K562 (cell line): ENCODE results near the gene RAE1. TPM values are rescaled to one million over a fixed set of nuclear protein-coding genes. Genes with fewer than 3 reads are reported as not detected.

ENCODE experiments used
- ATAC-seq: fragments of 200-7000 bp; cut with Tn5 transposase; 3 replicates; pipeline ENCODE4 v1.9.1; 2020; ENCODE audit warnings: moderate library complexity
- BruUV-seq: library from RNA; stranded (reverse); fragments of 400-500 nt; replicated peaks from 2 replicates; lab custom pipeline; 2021; lab: Mats Ljungman, UMichigan
- CTCF ChIA-PET: fragments of 300-600 bp; formaldehyde crosslinking; extraction: SDS; loops from one replicate; lab custom pipeline; 2021; ENCODE audit warnings: low intra/inter-chr PET ratio; lab: Yijun Ruan, JAX
- POLR2A ChIA-PET: fragments of 300-600, 350-650 bp; sonication (Branson Sonifier 250); formaldehyde crosslinking; extraction: SDS; loops from one replicate; lab custom pipeline; 2021; ENCODE audit warnings: antibody characterized with exemption, inconsistent platforms; lab: Yijun Ruan, JAX
- DNase-seq, 4 experiments: peaks; one replicate each; pipeline versions ENCODE4 v3.0.0 to v3.0.0-alpha.2; 2011 to 2018; ENCODE audit warnings: low spot score in 3 of 4, mixed read lengths in 3 of 4; ENCODE audit errors: extremely low read depth in 1 of 4
- FAIRE-seq: peaks from 2 replicates; lab custom pipeline; 2011; peaks lifted over from hg19 to GRCh38; lab: Jason Lieb, UNC
- H2AFZ ChIP-seq: 2 replicates; pipeline ENCODE4 v1.6.0; 2011; ENCODE audit warnings: low read depth, low read length, control low read depth, inconsistent platforms
- H3K27ac ChIP-seq: fragments of 200-600 bp; 3 replicates; pipeline ENCODE4 v1.8.0; 2011; ENCODE audit warnings: low read depth, mild to moderate bottlenecking, control low read depth, inconsistent platforms, low read length, moderate library complexity, mixed read lengths; ENCODE audit errors: extremely low read depth
- H3K27me3 ChIP-seq, 2 experiments: fragments of 300-600 bp in 1 of 2; 2 replicates in 1 of 2; 3 replicates in 1 of 2; pipeline versions ENCODE4 v1.6.0 to v1.8.0; 2011; ENCODE audit warnings: inconsistent platforms in 2 of 2, low read length in 2 of 2, mild to moderate bottlenecking in 1 of 2, mixed read lengths in 1 of 2, moderate library complexity in 1 of 2; ENCODE audit not compliant: control insufficient read depth in 2 of 2, insufficient read depth in 2 of 2
- H3K36me3 ChIP-seq: fragments of 300-600 bp; 3 replicates; pipeline ENCODE4 v1.8.0; 2011; ENCODE audit warnings: mild to moderate bottlenecking, low read length, inconsistent platforms; ENCODE audit not compliant: control insufficient read depth, insufficient read depth
- H3K4me1 ChIP-seq, 2 experiments: fragments of 200-600 bp in 1 of 2; replicated peaks in 1 of 2; 2 replicates in 1 of 2; 3 replicates in 1 of 2; pipeline versions ENCODE4 v1.5.1 to v1.8.0; 2011; ENCODE audit warnings: inconsistent platforms in 2 of 2, low read length in 2 of 2, mild to moderate bottlenecking in 1 of 2, mixed read lengths in 1 of 2, moderate library complexity in 1 of 2; ENCODE audit not compliant: control insufficient read depth in 2 of 2, insufficient read depth in 2 of 2
- H3K4me2 ChIP-seq: 2 replicates; pipeline ENCODE4 v1.6.1; 2011; ENCODE audit warnings: low read length, control low read depth, inconsistent platforms, mixed read lengths; ENCODE audit not compliant: insufficient read depth
- H3K4me3 ChIP-seq: fragments of 200-600 bp; sonication (generic), shearing (Covaris generic); 2 replicates; pipeline ENCODE4 v1.5.1; 2016; ENCODE audit warnings: control low read depth, inconsistent platforms
- H3K79me2 ChIP-seq: fragments of 200-600 bp; 3 replicates; pipeline ENCODE4 v1.8.0; 2011; ENCODE audit warnings: low read length, inconsistent platforms; ENCODE audit not compliant: control insufficient read depth, insufficient read depth
- H3K9ac ChIP-seq, 2 experiments: 2 replicates each; pipeline versions ENCODE4 v1.6.0 to v1.6.1; 2011; ENCODE audit warnings: low read depth in 2 of 2, low read length in 2 of 2, control low read depth in 1 of 2, inconsistent platforms in 1 of 2, mild to moderate bottlenecking in 1 of 2, mixed read lengths in 1 of 2; ENCODE audit not compliant: insufficient read depth in 1 of 2
- H3K9me1 ChIP-seq: one replicate; pipeline ENCODE4 v1.6.0; 2011; ENCODE audit warnings: inconsistent platforms, mild to moderate bottlenecking, low read length, moderate library complexity; ENCODE audit not compliant: control insufficient read depth, insufficient read depth
- H3K9me3 ChIP-seq: replicated peaks from 2 replicates; pipeline ENCODE4 v1.5.1; 2011; ENCODE audit warnings: low read depth, low read length, inconsistent platforms; ENCODE audit not compliant: control insufficient read depth, insufficient read depth
- H4K20me1 ChIP-seq: replicated peaks from 2 replicates; pipeline ENCODE4 v1.6.1; 2011; ENCODE audit warnings: low read length, inconsistent platforms, mixed read lengths; ENCODE audit not compliant: control insufficient read depth, insufficient read depth
- ARID1B ChIP-seq: fragments of 450-650 bp; IDR thresholded peaks from 2 replicates; pipeline ENCODE4 v1.6.1; 2016; ENCODE audit warnings: antibody characterized with exemption, mild to moderate bottlenecking, inconsistent platforms
- FOS ChIP-seq: IDR thresholded peaks from 3 replicates; pipeline ENCODE4 v1.6.1; 2011; ENCODE audit not compliant: insufficient read length; ENCODE audit errors: extremely low read depth
- NFIX ChIP-seq: fragments of 250-450 bp; sonication (Bioruptor Pico); IDR thresholded peaks from 2 replicates; pipeline ENCODE4 v1.4.0; 2020; ENCODE audit warnings: low read depth, mild to moderate bottlenecking, moderate library complexity
- POLR2B ChIP-seq: fragments of 450-650 bp; IDR thresholded peaks from 2 replicates; pipeline ENCODE4 v1.6.1; 2018; ENCODE audit warnings: low read depth; ENCODE audit not compliant: partially characterized antibody
- SP1 ChIP-seq: sonication (generic); formaldehyde crosslinking; IDR thresholded peaks from 2 replicates; pipeline ENCODE4 v1.8.1; 2022; ENCODE audit warnings: mild to moderate bottlenecking, missing genetic modification reagents
- SRSF3 ChIP-seq: fragments of 200-400 bp; formaldehyde crosslinking; IDR thresholded peaks from 2 replicates; pipeline ENCODE4 v1.6.1; 2016; ENCODE audit warnings: mild to moderate bottlenecking, low read length, moderate library complexity; ENCODE audit not compliant: insufficient read depth
- TEAD4 ChIP-seq, 2 experiments: sonication (generic) in 1 of 2; formaldehyde crosslinking in 1 of 2; IDR thresholded peaks; 2 replicates each; pipeline versions ENCODE4 v1.6.1 to v1.8.0; 2012 to 2022; ENCODE audit warnings: borderline replicate concordance in 1 of 2, inconsistent platforms in 1 of 2, low read length in 1 of 2, mild to moderate bottlenecking in 1 of 2, missing genetic modification reagents in 1 of 2
- ZKSCAN8 ChIP-seq: fragments of 200-800 bp; sonication (Bioruptor generic); IDR thresholded peaks from 2 replicates; pipeline ENCODE4 v1.6.1; 2016; ENCODE audit warnings: missing genetic modification characterization, missing compliant biosample characterization
- ZNF184 ChIP-seq: sonication (generic); formaldehyde crosslinking; IDR thresholded peaks from 2 replicates; pipeline ENCODE4 v1.5.0; 2020; ENCODE audit warnings: missing genetic modification reagents
- ZNF445 ChIP-seq: fragments of 250-450 bp; sonication (Bioruptor Pico); IDR thresholded peaks from 2 replicates; pipeline ENCODE4 v1.4.0; 2020; ENCODE audit warnings: low read depth, mild to moderate bottlenecking, moderate library complexity
- WGBS: fragments of 100-300 bp; shearing (Covaris generic); methylation state at CpG from one replicate; pipeline ENCODE4 v1.1.6; 2016; ENCODE audit warnings: low coverage, mixed read lengths; ENCODE audit not compliant: insufficient coverage; ENCODE audit errors: missing lambda C conversion rate; 5-methylcytosine and 5-hydroxymethylcytosine counted together
- in situ Hi-C: fragments of 300-500 bp; cut with MboI; formaldehyde crosslinking; loops from 4 replicates; pipeline ENCODE4 v1.15.0; 2018; ENCODE audit warnings: inconsistent platforms, mixed read lengths
- intact Hi-C: fragments of 100-400 bp; cut with micrococcal nuclease; formaldehyde crosslinking; loops from 2 replicates; pipeline ENCODE4 v1.14.2; 2022
- polyA plus RNA-seq, 8 experiments: library from polyadenylated mRNA; depleted of rRNA in 4 of 8; stranded (reverse) in 5 of 8; unstranded in 3 of 8; fragments of >200 nt; fragmentation: Nextera tagmentation in 2 of 8; fragmentation: Illumina TruSeq in 1 of 8; extraction: Ambion mirVana in 2 of 8; extraction: Trizol in 1 of 8; gene quantifications; 2 replicates each; pipeline versions ENCODE4 v1.2.1 to v1.2.3, GENCODE V29; 2011 to 2014; ENCODE audit warnings: inconsistent platforms in 1 of 8, missing spikeins in 1 of 8
- total RNA-seq, 7 experiments: library from RNA; depleted of rRNA in 6 of 7; stranded (reverse); fragments of >200 nt in 6 of 7; fragmentation: Illumina TruSeq in 2 of 7; extraction: Trizol in 2 of 7; gene quantifications; 2 replicates each; pipeline versions ENCODE4 v1.2.1 to v1.2.3, GENCODE V29; 2011 to 2021; ENCODE audit warnings: low replicate concordance in 1 of 7
- TF ChIP-seq, protein P1 (sequence below): fragments of 250-450 bp; sonication (Bioruptor Pico); IDR thresholded peaks from 2 replicates; pipeline ENCODE4 v1.8.0; 2021; ENCODE audit warnings: mild to moderate bottlenecking, moderate library complexity

The RAE1 gene
- total and polyA plus RNA-seq, 9 of the 15 experiments (the other 6 are each of a cell fraction or from before 2014, with no cell fraction given), result 33.7 to 248 (median 77.7) TPM

DNA sequence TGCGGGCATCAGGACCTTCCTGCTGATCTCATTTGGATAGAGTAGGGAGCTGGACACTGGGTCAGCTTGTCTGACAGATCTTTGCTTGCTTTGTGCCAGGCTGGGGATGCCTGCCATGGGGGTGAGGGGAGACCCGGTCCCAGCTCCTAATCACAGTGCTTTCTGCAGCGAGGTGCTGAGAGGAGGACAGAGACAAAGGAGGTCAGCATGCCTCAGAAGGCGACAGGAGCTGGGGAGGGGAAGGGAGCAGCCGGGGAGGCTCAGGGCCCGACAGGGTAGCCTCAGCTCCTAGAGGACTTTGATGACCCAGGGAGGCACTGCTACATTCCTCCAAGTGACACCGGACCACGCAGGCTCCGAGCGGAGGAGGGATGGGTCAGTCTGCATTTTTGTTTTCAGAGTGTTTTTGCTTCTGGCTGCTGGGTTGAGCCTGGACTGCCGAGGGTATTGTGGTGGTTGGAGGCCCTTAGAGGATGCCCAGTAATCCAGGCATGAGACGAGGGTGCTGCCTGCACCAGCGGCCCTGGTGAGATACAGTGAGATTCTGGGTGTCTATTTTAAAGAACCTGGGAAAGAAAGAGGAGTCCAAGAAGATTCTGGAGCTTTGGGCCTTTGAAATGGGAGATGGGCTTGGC lies 48.0 kb downstream of the RAE1 start:
- Histone ChIP-seq H3K4me1 (peaks cover 0 to 50% of the 10 kb centered on the region in 2 experiments; a peak in 3 of 5 replicates), H3K9me1 (no peaks in the 10 kb centered on the region), H3K9me3 (no peaks in the 10 kb centered on the region), H4K20me1 (peaks cover 41% of the 10 kb centered on the region), H3K4me3 (no peak overlapping the region), H3K27ac (no peak overlapping the region), H3K27me3 (no peaks in the 10 kb centered on the region), H3K4me2 (no peak overlapping the region), H3K79me2 (peaks cover 84% of the 10 kb centered on the region), H2AFZ (no peak overlapping the region), H3K36me3 (peaks cover 98% of the 10 kb centered on the region; the same call in 2 of the 3 replicates), H3K9ac (peak overlapping the region in 1 of 2 experiments; percentile 72; a peak in 2 of 4 replicates)
- WGBS, result 92% methylated on average over 12 of the region's 13 CpGs
- in situ Hi-C loops (loop anchor here (25.0 kb wide), 1 partner anchor 813 kb away; no protein-coding TSS in a partner anchor), intact Hi-C loops (no loop called here)
- FAIRE-seq (no peak), DNase-seq (no peak), ATAC-seq (no peak)
- CTCF ChIA-PET, result interaction anchor here (0.6 to 0.7 kb wide), 2 partner anchors 9 to 46 kb away, joined by 3 read pairs; no protein-coding TSS in a partner anchor
- no TSS peak for BruUV-seq
- POLR2A ChIA-PET, result interaction anchor here (0.6 to 3.2 kb wide), 10 partner anchors 8 to 997 kb away, joined by 3 to 20 read pairs (median 4); no protein-coding TSS in a partner anchor
- TF ChIP-seq, protein P1, sequence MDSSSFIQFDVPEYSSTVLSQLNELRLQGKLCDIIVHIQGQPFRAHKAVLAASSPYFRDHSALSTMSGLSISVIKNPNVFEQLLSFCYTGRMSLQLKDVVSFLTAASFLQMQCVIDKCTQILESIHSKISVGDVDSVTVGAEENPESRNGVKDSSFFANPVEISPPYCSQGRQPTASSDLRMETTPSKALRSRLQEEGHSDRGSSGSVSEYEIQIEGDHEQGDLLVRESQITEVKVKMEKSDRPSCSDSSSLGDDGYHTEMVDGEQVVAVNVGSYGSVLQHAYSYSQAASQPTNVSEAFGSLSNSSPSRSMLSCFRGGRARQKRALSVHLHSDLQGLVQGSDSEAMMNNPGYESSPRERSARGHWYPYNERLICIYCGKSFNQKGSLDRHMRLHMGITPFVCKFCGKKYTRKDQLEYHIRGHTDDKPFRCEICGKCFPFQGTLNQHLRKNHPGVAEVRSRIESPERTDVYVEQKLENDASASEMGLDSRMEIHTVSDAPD (CRISPR knock-in tag), result no peak
- no peak for TF ChIP-seq FOS
- TF ChIP-seq POLR2B, result no peak
- no peak for TF ChIP-seq ZNF445 (CRISPR knock-in tag)
- TF ChIP-seq ZKSCAN8 (CRISPR knock-in tag), result no peak
- TF ChIP-seq SP1 (CRISPR knock-in tag), result no peak
- TF ChIP-seq NFIX, result no peak
- TF ChIP-seq ARID1B, result no peak
- no peak for TF ChIP-seq SRSF3
- TF ChIP-seq ZNF184 (CRISPR knock-in tag), result no peak
- TF ChIP-seq TEAD4 (IDR thresholded peaks at IDR 0.05; ENCODE audit: low read length), result no peak
- no peak for TF ChIP-seq TEAD4 (CRISPR knock-in tag; IDR thresholded peaks at IDR 0.05; ENCODE audit: borderline replicate concordance)
